GM21529 (cell line): ENCODE results near the gene GRAMD1A.
"Not testable (repeated sequence)": the region's sequence is repeated elsewhere in the genome, so short reads cannot be mapped to it uniquely, and the experiment has no call there.

ENCODE experiments used
- ATAC-seq: cut with Tn5 transposase; IDR thresholded peaks from one replicate; pipeline ENCODE4 v1.9.1; 2021; ENCODE audit not compliant: unreplicated experiment

Gene GRAMD1A

DNA sequence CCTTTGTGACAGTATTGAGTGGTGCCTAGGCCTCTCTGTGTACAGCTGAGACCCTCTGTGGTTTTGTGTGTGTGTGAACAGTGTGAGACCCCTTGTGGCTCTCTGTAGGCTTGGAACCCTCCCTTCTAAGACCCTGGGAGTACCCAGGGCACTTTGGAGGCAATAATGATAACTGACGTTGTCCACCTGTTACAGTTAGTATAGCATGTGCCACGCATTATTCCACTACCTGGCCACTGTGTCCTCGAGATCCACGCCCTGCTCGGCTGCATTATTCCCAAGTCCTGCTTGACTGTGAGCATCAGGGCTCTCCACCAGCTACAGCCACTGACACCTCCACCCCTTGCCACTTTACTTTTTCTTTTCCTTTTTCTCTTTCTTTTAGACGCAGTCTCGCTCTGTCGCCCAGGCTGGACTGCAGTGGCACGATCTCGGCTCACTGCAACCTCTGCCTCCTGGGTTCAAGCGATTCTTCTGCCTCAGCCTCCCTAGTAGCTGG, 2.0 kb downstream of the GRAMD1A start:
- no peak for ATAC-seq

DNA sequence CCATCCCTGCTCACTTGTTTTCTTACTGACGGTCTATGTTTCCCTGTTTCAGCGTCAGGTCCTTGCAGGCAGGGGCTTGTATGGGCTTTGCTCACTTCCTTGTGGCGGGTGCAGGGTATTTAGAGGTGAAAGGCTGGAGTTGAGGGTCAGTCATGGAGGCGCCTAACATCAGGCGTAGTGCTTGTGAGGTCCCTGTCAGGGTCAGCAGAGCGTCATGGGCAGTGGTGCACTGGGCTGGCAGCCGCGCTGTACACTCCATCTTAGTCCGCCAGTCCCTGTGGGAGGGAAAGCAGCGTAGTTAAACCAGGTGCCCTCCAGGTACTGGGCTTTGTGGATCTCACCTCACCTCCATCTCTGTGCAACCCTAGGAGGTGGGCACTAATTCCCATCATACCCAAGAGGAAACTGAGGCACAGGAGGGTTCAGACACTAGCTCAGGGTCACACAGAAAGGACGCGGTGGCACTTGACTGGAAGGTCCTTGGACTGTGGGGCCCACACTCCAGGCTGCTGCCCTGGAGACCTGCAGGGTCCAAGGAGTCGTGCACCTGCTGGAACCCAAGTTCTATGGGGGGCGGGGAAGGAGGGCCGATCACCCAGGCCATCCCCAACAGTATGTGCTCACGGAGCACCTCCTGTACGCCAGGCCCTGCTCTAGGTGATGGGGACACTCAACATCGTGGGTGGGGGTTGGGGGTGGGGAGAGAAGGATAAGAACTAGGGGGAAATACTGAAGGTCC, 4.6 kb downstream of the GRAMD1A start:
- ATAC-seq: no peak

DNA sequence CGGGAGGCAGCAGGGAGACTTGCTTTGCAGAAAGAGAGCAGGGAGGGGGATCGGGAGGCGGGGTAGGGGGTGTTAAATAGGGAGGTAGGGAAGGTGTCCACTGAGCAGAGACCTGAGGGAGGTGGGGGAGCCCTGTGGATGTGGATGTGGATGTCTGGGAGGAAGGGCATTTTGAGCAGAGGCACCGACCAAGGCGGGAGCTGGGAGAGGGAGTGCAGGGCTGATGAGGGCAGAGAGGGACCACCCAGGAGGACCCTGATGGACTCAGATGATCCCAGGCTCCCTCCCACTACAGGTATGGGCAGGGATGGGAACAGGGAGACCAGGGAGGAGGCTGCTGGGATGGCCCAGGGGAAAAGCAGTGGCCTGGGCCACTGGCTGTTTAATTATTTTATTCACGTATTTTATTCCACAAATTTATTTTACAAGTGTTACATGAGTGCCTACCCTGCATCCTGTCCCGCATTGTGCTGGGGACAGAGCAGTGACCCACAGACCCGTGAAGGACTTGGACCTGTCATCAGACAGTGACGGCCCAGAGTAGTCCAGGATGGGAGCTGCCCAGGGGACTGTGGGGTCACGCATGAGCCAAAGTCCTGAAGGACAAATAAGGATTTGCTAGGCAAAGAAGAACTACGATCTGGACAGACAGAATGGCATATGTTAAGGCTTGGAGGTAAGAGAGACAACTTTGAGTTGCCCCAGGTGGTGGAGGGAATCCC, 5.3 kb downstream of the GRAMD1A start:
- ATAC-seq: no peak

DNA sequence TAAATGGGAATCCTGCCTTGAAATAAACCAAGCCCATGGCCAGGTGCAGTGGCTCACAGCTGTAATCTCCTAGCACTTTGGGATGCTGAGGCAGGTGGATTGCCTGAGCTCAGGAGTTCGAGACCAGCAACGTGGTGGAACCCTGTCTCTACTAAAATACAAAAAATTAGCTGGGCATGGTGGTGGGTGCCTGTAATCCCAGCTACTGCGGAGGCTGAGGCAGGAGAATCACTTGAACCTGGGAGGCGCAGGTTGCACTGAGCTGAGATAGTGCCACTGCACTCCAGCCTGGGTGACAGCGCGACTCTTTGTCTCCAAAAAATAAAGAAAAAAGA, 5.9 kb downstream of the GRAMD1A start:
- not testable (repeated sequence) for ATAC-seq

DNA sequence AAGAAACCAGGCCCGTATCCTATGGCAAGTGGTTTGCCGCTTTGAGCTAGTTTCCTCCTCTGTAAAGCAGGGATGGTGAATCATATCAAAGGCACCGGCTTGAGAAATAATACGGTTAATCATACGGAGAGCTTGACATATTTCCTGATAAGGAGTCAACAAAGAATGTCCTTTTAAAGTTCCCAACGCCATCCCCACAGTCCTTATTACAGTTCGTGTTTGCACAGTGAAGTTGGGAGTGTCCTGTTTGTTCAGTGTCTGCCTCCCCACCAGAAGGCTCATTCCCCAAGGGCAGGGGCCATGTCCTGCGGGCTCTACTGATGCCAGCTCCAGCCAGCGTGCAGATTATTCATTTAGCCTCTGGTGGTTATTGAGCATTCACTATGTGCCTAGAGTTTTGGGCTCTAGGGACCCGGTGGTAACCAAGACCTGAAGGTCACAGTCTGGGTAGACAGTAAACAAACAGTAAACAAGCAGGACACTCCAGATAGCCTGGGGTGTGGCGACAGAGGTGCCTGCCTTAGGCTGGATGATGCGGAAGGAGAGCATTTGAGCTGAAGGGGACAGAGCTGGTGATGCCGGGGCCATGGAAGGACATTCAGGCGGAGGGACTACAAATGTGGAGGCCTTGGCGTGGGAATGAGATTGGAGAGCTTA, 6.3 kb downstream of the GRAMD1A start:
- ATAC-seq: no peak

DNA sequence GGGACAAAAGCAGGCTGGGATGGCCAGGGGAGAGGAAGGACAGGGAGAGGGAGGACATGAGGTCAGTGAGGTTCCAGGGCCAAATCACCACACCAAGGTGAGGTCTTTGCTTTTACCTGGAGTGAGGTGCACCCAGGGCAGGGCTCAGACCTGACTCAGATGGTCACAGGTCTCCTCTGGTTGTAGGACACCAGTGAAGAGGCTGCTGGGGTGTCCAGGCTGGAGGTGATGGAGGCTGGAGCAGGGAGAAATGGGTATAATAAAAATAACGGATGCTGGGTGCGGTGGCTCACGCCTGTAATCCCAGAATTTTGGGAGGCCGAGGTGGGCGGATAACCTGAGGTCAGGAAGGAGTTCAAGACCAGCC, 6.9 kb downstream of the GRAMD1A start:
- no peak for ATAC-seq

DNA sequence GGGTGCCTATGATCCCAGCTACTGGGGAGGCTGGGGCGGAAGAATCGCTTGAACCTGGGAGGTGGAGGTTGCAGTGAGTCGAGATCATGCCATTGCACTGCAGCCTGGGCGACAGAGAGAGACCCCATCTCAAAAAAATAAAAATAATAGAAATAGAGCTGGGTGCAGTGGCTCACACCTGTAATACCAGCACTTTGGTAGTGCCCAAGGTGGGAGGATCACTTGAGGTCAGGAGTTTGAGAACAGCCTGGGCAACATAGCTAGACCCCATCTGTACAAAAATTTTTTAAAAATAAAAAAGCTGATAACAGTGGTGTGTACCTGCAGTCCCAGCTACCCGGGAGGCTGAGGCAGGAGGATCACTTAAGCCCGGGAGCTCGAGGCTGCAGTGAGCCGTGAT, 7.3 kb downstream of the GRAMD1A start:
- not testable (repeated sequence) for ATAC-seq

DNA sequence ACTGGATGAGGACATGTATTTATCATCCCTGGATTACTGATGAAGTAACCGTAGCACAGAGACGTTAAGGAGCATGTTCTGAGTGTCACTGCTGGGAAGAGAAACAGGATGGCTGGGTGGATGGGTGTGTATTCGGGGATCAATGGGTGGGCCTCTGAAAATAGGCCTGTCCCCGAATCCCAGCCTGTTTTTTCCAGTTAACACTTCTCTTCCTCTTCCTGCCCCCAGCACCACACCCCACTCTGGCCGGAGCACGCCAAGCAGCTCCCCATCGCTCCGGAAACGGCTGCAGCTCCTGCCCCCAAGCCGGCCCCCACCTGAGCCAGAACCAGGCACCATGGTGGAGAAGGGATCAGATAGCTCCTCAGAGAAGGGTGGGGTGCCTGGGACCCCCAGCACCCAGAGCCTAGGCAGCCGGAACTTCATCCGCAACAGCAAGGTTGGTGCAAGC, 8.8 kb downstream of the GRAMD1A start:
- no peak for ATAC-seq

DNA sequence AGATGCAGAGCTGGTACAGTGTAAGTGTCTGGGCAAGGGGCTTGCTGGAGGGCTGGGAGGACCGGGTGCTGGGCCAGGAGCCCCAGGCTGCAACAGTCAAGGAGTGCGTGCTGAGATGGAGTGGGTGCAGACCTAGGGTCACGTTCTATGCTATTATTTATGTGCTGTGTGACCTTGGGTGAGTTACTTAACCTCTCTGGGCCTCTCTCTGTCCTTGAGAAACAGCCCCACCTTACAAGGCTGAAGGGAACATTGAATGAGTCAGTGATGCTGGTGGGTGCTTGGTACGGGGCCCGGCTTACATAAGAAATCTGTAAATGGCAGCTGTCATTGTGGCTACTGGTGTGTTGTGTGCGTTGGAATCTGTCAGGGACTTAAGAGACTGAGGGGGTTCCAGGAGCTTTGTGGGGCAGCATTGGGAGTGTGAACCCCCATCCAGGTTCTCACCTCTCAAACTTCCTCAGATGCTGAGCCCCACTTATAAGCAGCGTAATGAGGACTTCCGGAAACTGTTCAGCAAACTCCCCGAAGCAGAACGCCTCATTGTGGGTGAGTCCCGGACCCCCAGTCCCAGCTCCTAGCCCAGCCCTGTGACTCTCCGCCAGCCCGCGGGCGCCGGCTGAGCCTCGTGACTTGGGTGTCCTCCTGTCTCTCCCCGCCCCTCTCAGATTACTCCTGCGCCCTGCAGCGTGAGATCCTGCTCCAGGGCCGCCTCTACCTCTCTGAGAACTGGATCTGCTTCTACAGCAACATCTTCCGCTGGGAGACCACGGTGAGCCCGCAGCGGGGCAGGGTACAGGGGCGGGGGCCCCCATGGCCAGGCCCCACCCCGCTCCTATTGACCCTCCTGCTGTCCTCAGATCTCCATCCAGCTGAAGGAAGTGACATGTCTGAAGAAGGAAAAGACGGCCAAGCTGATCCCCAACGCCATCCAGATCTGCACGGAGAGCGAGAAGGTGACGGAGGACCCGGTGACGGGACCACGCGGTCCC, 9.6 kb downstream of the GRAMD1A start:
- ATAC-seq: no peak

DNA sequence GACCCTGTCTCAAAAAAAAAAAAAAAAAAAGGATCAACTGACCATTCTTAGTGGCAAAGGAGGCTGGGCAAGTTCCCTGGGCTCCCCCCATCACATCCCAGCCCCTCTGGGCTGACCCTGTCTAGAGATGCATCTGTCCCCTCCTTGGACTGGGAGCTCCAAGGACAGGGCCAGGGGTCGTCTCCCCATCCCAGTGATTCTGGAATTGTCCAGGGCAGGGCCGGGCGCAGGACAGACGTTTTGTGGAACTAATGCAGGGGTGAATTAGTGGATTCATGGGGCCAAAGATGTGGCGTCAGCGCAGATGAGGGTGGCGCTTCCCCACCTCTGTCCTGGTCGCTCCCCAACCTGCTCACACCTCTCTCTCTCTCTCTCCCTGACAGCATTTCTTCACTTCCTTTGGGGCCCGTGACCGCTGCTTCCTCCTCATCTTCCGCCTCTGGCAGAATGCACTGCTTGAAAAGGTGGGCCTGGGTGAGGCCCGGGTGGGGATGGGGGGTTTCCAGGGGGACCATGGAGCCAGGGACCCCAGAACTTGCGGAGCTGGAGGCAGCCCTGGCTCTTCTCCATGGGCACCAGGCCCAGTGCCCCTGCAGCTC, 11.1 kb downstream of the GRAMD1A start:
- ATAC-seq: no peak

DNA sequence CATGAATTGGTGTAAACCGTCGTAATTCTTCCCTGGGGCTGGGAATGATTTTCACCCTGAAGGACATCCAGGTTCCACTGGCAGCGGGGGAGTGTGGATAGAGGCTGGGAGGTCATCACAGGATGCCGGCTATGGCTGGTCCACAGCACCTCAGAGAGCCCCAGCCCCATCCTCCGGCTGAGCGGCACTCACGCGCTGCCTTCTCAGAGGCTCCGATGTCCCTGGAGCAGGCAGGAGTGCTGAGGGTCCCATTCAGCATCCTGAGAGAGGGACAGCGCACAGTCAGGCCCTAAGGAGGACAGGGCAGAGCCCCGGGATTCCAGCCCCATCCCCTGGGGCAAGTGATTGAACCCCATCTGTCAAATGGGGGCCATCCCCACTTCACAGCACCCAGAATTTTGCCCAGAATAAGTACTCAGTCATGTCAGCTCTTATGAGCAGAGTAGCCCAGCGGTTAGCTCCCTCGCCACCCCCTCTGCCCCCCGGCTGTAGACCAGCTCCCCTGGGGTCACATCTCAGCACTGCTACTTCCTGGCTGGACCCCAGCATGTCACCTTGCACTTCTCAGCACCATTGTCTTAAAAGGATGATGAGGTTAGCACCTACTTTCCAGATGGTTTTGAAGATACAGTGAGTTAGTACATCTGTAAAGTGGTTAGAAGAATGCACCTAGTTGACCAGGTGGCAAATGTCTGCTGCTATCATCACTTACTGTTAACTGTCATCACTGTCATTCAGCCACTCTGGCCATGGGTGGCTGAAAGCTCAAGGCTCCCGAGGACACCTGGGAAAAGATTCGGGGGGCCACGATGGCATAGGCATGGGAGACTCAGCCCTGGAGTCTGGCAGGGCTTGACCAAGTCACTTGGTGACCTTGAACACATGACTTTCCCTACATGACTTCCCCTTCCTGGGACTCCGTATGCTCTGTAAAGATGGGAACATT, 11.9 kb downstream of the GRAMD1A start:
- ATAC-seq: no peak

DNA sequence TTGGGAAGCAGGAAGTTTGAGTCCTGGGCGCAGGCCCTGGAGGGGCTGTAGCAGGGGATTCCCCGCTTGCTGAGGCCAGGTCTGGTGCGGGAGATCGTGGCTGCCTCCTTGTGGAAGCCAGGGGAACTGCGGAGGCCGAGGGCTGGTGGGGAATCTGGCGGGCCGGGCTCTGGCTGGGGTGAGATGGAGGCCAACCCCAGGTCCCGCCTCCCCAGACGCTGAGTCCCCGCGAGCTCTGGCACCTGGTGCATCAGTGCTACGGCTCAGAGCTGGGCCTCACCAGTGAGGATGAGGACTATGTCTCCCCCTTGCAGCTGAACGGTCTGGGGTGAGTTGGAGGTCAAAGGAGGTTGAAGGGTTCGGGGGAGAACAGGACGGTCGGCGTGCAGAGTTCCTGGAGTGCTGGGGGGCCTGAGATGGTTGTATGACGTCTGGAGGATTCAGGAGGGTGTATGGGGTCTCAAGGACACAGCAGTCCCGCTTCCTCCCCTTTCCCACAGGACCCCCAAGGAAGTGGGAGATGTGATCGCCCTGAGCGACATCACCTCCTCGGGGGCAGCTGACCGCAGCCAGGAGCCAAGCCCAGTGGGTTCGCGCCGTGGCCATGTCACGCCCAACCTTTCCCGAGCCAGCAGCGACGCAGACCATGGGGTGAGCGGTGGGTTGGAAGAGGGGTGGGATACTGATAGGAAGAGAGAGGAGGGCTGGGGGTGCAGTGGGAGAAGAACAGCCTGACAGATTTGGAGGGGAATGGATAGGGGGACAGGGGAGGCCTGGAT, 13.1 kb downstream of the GRAMD1A start:
- ATAC-seq: no peak

DNA sequence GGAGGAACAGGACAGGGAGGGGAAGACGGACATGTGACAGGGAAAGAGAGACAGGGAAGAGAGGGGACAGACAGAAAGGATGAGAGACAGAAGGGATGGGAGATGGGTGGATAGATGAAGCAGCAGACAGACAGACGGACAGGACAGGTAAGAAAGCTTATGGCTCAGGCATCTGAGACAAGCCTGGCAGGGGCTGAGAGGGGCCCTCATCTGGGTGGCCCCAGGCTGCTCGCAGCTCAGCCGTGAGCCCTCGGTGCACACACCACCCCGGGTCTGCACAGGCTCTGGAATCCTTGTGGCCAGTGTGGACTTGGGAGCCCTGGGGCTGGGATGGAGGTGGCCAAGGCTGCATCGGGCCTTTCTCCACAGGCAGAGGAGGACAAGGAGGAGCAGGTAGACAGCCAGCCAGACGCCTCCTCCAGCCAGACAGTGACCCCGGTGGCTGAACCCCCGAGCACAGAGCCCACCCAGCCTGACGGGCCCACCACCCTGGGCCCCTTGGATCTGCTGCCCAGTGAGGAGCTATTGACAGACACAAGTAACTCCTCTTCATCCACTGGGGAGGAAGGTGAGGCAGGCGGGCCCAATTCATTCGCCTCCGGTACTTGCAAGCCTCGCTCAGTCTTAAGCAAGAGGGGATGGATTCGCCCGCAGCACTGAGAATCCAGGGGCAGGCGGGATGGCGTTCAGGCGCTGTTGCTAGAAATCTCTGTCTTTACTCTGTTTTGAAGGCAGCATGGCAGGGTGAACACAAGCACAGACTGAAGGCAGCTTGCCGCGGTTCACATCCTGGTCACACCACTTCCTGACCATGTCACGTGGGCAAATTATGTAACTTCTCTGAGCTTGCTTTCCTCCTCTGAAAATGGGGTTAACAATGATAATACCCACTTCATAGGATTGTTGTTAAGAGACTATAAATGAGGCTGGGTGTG, 14.0 kb downstream of the GRAMD1A start:
- no peak for ATAC-seq

DNA sequence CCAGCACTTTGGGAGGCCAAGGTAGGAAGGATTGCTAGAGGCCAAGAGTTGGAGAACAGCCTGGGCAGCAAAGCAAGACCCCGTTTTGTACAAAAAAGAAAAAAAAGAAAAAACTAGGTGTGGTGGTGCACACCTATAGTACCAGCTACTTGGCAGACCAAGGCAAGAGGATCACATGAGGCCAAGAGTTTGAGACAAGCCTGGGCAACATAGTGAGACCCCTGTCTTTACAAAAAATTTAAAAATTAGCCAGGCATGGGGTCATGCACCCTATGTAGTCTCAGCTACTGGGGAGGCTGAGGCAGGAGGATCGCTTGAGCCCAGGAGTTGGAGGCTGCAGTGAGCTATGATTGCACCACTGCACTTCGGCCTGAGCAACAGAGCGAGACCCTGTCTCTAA, 14.7 kb downstream of the GRAMD1A start:
- not testable (repeated sequence) for ATAC-seq

DNA sequence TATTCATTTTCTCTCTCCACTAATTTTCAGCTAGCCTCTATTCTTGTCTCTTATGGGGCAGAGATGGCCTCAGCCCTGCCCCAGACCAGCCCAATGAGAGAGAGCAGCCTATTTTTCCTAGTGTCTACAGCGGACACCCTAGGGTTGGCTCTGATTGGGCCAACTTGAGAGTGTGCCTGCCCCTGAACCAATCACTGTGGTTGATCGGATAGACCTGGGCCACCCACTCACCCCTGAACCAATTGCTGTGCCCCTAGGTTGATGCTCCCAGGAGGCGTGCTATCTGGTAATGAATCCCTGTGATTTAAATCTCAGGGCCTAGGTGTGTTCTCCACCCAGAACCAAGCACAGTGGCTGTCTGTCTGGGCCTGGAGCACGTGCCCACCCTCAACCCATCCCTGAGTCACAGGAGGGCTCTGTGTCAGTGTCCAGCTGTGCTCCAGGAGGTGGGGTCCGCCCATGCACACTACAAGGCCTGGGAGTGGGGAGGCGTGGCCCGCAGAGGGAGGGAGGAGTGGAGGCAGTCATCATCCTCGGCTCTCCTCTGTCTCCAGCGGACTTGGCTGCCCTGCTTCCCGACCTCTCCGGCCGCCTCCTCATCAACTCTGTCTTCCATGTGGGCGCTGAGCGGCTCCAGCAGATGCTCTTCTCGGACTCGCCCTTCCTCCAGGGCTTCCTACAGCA, 15.3 kb downstream of the GRAMD1A start:
- ATAC-seq: no peak

DNA sequence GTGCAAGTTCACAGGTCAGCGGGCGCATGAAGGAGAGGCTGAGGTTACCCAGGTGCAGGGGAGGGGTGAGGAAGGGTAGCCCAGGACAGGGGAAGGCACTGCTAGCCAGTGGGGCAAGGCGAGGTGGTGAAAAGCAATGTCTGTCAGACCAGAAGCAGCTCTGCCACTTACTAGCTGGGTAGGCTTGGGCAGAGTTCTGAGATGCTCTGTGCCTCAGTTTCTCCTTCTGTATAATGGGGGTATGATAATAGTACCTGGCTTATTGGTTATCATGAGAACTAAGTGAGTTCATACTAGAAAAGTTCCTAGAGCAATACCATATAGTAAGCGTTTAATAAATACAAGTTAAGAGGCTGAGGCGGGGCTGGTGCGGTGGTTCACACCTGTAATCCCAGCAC, 15.8 kb downstream of the GRAMD1A start:
- no peak for ATAC-seq

DNA sequence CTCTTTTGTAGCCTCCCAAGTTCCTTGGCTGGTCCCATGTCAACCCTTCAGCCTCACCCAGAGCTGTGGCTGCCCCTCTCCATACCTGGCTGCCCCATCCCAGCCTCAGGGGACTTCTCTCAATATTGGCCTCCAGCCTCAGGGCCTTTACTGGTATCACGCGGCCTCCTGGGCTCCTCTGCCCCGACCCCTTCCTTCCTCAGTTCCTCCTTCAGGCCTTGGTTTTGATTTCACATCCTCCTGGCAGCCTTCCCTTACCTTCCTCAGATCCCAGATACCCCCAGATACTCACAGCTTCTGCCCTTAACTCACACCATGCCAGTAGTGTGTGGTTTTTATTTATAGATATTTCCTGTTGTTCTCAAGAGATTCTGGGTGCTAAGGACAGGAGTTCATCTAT, 17.4 kb downstream of the GRAMD1A start:
- no peak for ATAC-seq
